Gastroesophageal sphincter (tissue), 3 donors: ENCODE results near the gene ZC3H6.

Experiments
- CTCF ChIP-seq, 4 experiments: fragments of 200-600 bp in 2 of 4; fragments of 450-650 bp in 2 of 4; sonication (generic) in 1 of 4; IDR thresholded peaks; one replicate each; pipeline ENCODE4 v1.5.1; 2017 to 2019; ENCODE audit warnings: antibody characterized with exemption in 4 of 4, mild to moderate bottlenecking in 2 of 4, moderate library complexity in 2 of 4
- EP300 ChIP-seq: sonication (generic); formaldehyde crosslinking; IDR thresholded peaks from one replicate; pipeline ENCODE4 v1.6.1; 2017; ENCODE audit warnings: antibody characterized with exemption, mild to moderate bottlenecking
- POLR2A ChIP-seq, 2 donors: fragments of 450-650 bp; IDR thresholded peaks; one replicate each; pipeline ENCODE4 v1.6.1; 2017; ENCODE audit warnings: antibody characterized with exemption in 2 of 2, mild to moderate bottlenecking in 2 of 2, moderate library complexity in 1 of 2
- POLR2AphosphoS5 ChIP-seq: sonication (generic); formaldehyde crosslinking; IDR thresholded peaks from one replicate; pipeline ENCODE4 v1.6.1; 2017; ENCODE audit warnings: antibody characterized with exemption

- TF ChIP-seq CTCF (IDR thresholded peaks at IDR 0.05) (no peak), POLR2A (IDR thresholded peaks at IDR 0.05) (no peak), EP300 (no peak), POLR2AphosphoS5 (no peak)
Observed at GRCh38 chr2:112301973-112302372, 26.6 kb downstream of the ZC3H6 start.
